ENCODE data around the gene SOCS6.
A peak's percentile ranks its signal among the peaks of the same experiment; 100 is the strongest.
"Not testable (repeated sequence)": the region's sequence is repeated elsewhere in the genome, so short reads cannot be mapped to it uniquely, and the experiment has no call there.

Gene SOCS6

GRCh38 chr18:70349316-70349715, 60.5 kb downstream of the SOCS6 start:
- no peak for DNase-seq (ENCODE audit: low read depth)
- no peak overlapping the region for H3K4me3 ChIP-seq (ENCODE audit: control insufficient read depth, low read depth, low read length)
- TF ChIP-seq, protein P1, sequence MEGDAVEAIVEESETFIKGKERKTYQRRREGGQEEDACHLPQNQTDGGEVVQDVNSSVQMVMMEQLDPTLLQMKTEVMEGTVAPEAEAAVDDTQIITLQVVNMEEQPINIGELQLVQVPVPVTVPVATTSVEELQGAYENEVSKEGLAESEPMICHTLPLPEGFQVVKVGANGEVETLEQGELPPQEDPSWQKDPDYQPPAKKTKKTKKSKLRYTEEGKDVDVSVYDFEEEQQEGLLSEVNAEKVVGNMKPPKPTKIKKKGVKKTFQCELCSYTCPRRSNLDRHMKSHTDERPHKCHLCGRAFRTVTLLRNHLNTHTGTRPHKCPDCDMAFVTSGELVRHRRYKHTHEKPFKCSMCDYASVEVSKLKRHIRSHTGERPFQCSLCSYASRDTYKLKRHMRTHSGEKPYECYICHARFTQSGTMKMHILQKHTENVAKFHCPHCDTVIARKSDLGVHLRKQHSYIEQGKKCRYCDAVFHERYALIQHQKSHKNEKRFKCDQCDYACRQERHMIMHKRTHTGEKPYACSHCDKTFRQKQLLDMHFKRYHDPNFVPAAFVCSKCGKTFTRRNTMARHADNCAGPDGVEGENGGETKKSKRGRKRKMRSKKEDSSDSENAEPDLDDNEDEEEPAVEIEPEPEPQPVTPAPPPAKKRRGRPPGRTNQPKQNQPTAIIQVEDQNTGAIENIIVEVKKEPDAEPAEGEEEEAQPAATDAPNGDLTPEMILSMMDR (IDR thresholded peaks at IDR 0.05; ENCODE audit: control insufficient read depth, insufficient read depth, low read depth, low read length, missing control alignments), result no peak

- no peak for DNase-seq (ENCODE audit: low read depth)
- H3K4me3 ChIP-seq (ENCODE audit: control insufficient read depth, low read depth, low read length), result no peak overlapping the region
- TF ChIP-seq, protein P1 (IDR thresholded peaks at IDR 0.05; ENCODE audit: control insufficient read depth, insufficient read depth, low read depth, low read length, missing control alignments), result no peak
Measured at GRCh38 chr18:70354080-70354479, 65.2 kb downstream of the SOCS6 start.

- H3K4me3 ChIP-seq (ENCODE audit: control insufficient read depth, low read depth, low read length), result no peak overlapping the region
- no peak for DNase-seq (ENCODE audit: low read depth)
- TF ChIP-seq, protein P1 (IDR thresholded peaks at IDR 0.05; ENCODE audit: control insufficient read depth, insufficient read depth, low read depth, low read length, missing control alignments), result no peak
Measured at GRCh38 chr18:70354771-70355170, 65.9 kb downstream of the SOCS6 start.

- TF ChIP-seq, protein P1 (IDR thresholded peaks at IDR 0.05; ENCODE audit: control insufficient read depth, insufficient read depth, low read depth, low read length, missing control alignments), result no peak
- no peak overlapping the region for H3K4me3 ChIP-seq (ENCODE audit: control insufficient read depth, low read depth, low read length)
- no peak for DNase-seq (ENCODE audit: low read depth)
Measured at GRCh38 chr18:70355620-70356385, 67.0 kb downstream of the SOCS6 start.

GRCh38 chr18:70358105-70358406, 69.2 kb downstream of the SOCS6 start:
- DNase-seq (ENCODE audit: low read depth), result peak; percentile 77
- H3K4me3 ChIP-seq (ENCODE audit: control insufficient read depth, low read depth, low read length), result not testable (repeated sequence)

GRCh38 chr18:70359071-70359470, 70.2 kb downstream of the SOCS6 start:
- no peak for DNase-seq (ENCODE audit: low read depth)
- TF ChIP-seq, protein P1 (IDR thresholded peaks at IDR 0.05; ENCODE audit: control insufficient read depth, insufficient read depth, low read depth, low read length, missing control alignments), result no peak
- no peak overlapping the region for H3K4me3 ChIP-seq (ENCODE audit: control insufficient read depth, low read depth, low read length)

DNA sequence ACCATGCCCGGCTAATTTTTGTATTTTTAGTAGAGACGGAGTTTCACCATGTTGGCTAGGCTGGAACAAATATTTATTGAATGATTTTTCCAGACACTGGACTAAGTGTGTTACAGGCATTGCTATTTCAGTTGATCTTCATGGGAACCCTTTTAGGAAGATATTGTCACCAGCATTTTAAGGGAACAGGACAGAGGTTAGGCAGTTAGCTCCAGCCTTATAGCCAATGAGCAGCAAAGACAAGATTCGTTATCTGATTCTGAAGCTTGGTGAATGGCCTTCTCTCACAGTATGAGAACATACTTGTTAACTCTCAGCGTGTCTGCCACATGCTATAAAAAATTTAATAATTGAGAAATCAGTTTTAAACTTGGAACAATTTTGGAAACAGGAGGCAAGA, 73.4 kb downstream of the SOCS6 start:
- H3K4me3 ChIP-seq (ENCODE audit: control insufficient read depth, low read depth, low read length), result no peak overlapping the region
- TF ChIP-seq, protein P1 (IDR thresholded peaks at IDR 0.05; ENCODE audit: control insufficient read depth, insufficient read depth, low read depth, low read length, missing control alignments), result no peak
- no peak for DNase-seq (ENCODE audit: low read depth)

Measured in AG09309 (cell line).